DMS153 treated with DMSO at 0.1 percent for 48 hours (cell line): ENCODE measurements around the gene PAQR8.
"Not testable (repeated sequence)": the region's sequence is repeated elsewhere in the genome, so short reads cannot be mapped to it uniquely, and the experiment has no call there.

Experiments used
- DNase-seq: peaks from one replicate; lab custom pipeline; 2025; ENCODE audit not compliant: unreplicated experiment; lab: John Stamatoyannopoulos, UW

PAQR8 gene

GRCh38 chr6:52375780-52376556 lies 14.0 kb downstream of the PAQR8 start:
- no peak for DNase-seq

- DNase-seq = no peak
Observed at GRCh38 chr6:52376763-52377162, 14.8 kb downstream of the PAQR8 start.

- no peak for DNase-seq
Observed at GRCh38 chr6:52377538-52378221, 15.7 kb downstream of the PAQR8 start.

GRCh38 chr6:52381249-52381648 lies 19.3 kb downstream of the PAQR8 start:
- no peak for DNase-seq

GRCh38 chr6:52384145-52384766 lies 22.3 kb downstream of the PAQR8 start:
- DNase-seq = no peak

GRCh38 chr6:52385074-52385473 lies 23.1 kb downstream of the PAQR8 start:
- DNase-seq = no peak

- DNase-seq = not testable (repeated sequence)
Observed at GRCh38 chr6:52388119-52388518, 26.2 kb downstream of the PAQR8 start.

- DNase-seq = no peak
Observed at GRCh38 chr6:52388790-52389189, 26.8 kb downstream of the PAQR8 start.

GRCh38 chr6:52389264-52389625 lies 27.3 kb downstream of the PAQR8 start:
- no peak for DNase-seq

- peak; percentile 72 for DNase-seq
Observed at GRCh38 chr6:52389626-52390360, 27.8 kb downstream of the PAQR8 start.

- peak; percentile 25 for DNase-seq
Observed at GRCh38 chr6:52390361-52390727, 28.4 kb downstream of the PAQR8 start.

- DNase-seq = no peak
Observed at GRCh38 chr6:52391599-52391998, 29.6 kb downstream of the PAQR8 start.

GRCh38 chr6:52392944-52393343 lies 31.0 kb downstream of the PAQR8 start:
- DNase-seq = no peak

GRCh38 chr6:52393780-52394179 lies 31.8 kb downstream of the PAQR8 start:
- DNase-seq = no peak

- DNase-seq = no peak
Observed at GRCh38 chr6:52394251-52394666, 32.3 kb downstream of the PAQR8 start.

- no peak for DNase-seq
Observed at GRCh38 chr6:52395969-52396368, 34.0 kb downstream of the PAQR8 start.

GRCh38 chr6:52399511-52400312 lies 37.8 kb downstream of the PAQR8 start:
- peak; percentile 56 for DNase-seq

GRCh38 chr6:52400313-52401041 lies 38.5 kb downstream of the PAQR8 start:
- DNase-seq = no peak

GRCh38 chr6:52403086-52403485 lies 41.1 kb downstream of the PAQR8 start:
- DNase-seq = no peak

- peak; percentile 70 for DNase-seq
Observed at GRCh38 chr6:52403627-52404026, 41.7 kb downstream of the PAQR8 start.
